ENCODE measurements around the gene SIPA1L2. TPM values are rescaled to one million over a fixed set of nuclear protein-coding genes. Genes with fewer than 3 reads are reported as not detected.

SIPA1L2 gene
- total and polyA plus RNA-seq, 12 donors = 20.3 to 141 (median 97.6) TPM

DNA sequence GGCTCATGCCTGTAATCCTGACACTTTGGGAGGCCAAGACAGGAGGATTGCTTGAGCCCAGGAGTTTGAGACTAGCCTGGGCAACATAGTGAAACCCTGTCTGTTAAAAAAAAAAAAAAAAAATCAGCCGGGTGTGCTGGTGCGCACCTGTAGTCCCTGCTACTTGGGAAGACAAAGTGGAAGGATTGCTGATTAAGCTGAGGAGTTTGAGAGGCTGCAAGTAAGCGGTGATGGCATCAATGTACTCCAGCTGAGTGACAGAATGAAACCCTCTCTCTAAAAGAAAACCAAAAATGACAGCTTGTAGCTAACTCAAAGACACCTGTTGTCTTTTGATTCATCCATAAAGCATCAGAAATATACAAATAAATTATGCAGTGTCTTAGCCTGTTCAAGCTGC, 31.8 kb downstream of the SIPA1L2 start:
- intact Hi-C loops (cut with DNase I) = no loop called here
- no peak for ATAC-seq
- Histone ChIP-seq H3K4me3 (no peak overlapping the region), H3K36me3 (peaks cover 0 to 8% (median 0%) of the 10 kb centered on the region in 9 donors), H3K9me3 (no peaks in the 10 kb centered on the region), H3K4me1 (peaks cover 6 to 82% (median 58%) of the 10 kb centered on the region in 9 donors), H3K27me3 (no peaks in the 10 kb centered on the region), H3K27ac (peak overlapping the region in 4 of 10 donors; percentile 5 to 54 (median 14))
- TF ChIP-seq, protein P1, sequence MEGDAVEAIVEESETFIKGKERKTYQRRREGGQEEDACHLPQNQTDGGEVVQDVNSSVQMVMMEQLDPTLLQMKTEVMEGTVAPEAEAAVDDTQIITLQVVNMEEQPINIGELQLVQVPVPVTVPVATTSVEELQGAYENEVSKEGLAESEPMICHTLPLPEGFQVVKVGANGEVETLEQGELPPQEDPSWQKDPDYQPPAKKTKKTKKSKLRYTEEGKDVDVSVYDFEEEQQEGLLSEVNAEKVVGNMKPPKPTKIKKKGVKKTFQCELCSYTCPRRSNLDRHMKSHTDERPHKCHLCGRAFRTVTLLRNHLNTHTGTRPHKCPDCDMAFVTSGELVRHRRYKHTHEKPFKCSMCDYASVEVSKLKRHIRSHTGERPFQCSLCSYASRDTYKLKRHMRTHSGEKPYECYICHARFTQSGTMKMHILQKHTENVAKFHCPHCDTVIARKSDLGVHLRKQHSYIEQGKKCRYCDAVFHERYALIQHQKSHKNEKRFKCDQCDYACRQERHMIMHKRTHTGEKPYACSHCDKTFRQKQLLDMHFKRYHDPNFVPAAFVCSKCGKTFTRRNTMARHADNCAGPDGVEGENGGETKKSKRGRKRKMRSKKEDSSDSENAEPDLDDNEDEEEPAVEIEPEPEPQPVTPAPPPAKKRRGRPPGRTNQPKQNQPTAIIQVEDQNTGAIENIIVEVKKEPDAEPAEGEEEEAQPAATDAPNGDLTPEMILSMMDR (IDR thresholded peaks at IDR 0.05) = no peak
- DNase-seq = no peak
- WGBS, 2 donors = 94 to 95% methylated on average over 3 of the region's 3 CpGs

DNA sequence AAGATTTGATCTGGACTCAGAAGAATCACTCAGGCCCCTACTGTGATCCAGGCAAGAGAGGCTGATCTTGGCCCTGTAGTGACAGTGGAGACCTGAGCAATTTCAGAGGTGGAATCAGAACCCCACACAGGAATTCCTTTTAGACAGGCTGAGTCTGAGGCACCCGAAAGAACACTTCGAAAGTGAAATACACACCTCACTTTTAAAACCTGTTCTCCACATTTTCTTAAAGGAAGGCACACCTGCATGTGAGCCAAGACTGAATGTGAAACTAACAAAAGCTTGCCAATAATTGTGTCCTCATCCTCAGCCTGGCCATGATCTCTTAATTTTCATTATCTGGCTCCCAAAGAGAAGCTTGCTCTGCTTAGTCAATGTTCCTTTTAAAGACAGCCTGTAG, 32.2 kb downstream of the SIPA1L2 start:
- H3K27me3 ChIP-seq = no peaks in the 10 kb centered on the region
- H3K27ac ChIP-seq = peak overlapping the region in 4 of 10 donors; percentile 5 to 54 (median 14)
- peaks cover 6 to 86% (median 58%) of the 10 kb centered on the region in 9 donors for H3K4me1 ChIP-seq
- no peaks in the 10 kb centered on the region for H3K9me3 ChIP-seq
- no peak overlapping the region for H3K4me3 ChIP-seq
- TF ChIP-seq, protein P1 (IDR thresholded peaks at IDR 0.05) = no peak
- WGBS, 2 donors = 73 to 75% methylated on average over 2 of the region's 2 CpGs
- DNase-seq = no peak
- ATAC-seq = peak in 1 of 8 donors; percentile 26
- peaks cover 0 to 8% (median 0%) of the 10 kb centered on the region in 9 donors for H3K36me3 ChIP-seq
- intact Hi-C loops (cut with DNase I) = no loop called here

DNA sequence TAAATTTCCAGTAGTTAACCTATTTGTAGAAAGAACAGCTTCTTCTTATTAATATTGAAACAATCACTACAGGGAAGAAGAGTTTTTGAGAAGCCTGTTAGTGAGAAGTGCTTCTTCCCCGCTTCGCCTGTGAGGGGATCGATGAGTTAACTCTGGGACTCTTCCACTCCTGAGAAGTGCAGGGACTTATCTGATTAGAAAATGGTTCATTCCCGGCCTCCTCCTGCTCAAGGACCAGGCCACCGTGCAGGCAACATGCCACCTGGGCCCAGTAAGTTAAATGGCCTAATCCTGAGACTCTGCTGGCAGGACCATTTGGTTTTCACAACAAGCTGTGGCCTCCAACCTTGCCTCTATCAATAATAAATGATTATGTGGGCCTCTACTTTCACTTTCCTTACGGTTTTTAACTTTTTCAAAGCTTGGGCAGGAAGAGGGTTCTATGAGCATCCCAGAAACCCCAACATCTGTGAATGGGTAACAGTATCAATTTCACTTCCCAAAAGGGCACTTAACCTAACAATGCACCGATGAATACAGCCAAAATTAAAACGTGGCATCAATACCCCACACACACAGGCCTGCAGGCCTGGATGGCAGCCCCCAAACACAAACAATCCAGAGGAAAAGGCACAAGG, 33.1 kb downstream of the SIPA1L2 start:
- Histone ChIP-seq H3K9me3 (no peaks in the 10 kb centered on the region), H3K4me3 (no peak overlapping the region), H3K27ac (peak overlapping the region in 6 of 10 donors; percentile 17 to 83 (median 73)), H3K27me3 (no peaks in the 10 kb centered on the region), H3K36me3 (peaks cover 0 to under 1% (median 0%) of the 10 kb centered on the region in 9 donors), H3K4me1 (peaks cover 6 to 96% (median 64%) of the 10 kb centered on the region in 9 donors)
- DNase-seq (no peak), ATAC-seq (no peak)
- intact Hi-C loops (cut with DNase I) = no loop called here
- WGBS, 2 donors = 60 to 64% methylated on average over 8 of the region's 8 CpGs
- TF ChIP-seq, protein P1 (IDR thresholded peaks at IDR 0.05) = no peak

DNA sequence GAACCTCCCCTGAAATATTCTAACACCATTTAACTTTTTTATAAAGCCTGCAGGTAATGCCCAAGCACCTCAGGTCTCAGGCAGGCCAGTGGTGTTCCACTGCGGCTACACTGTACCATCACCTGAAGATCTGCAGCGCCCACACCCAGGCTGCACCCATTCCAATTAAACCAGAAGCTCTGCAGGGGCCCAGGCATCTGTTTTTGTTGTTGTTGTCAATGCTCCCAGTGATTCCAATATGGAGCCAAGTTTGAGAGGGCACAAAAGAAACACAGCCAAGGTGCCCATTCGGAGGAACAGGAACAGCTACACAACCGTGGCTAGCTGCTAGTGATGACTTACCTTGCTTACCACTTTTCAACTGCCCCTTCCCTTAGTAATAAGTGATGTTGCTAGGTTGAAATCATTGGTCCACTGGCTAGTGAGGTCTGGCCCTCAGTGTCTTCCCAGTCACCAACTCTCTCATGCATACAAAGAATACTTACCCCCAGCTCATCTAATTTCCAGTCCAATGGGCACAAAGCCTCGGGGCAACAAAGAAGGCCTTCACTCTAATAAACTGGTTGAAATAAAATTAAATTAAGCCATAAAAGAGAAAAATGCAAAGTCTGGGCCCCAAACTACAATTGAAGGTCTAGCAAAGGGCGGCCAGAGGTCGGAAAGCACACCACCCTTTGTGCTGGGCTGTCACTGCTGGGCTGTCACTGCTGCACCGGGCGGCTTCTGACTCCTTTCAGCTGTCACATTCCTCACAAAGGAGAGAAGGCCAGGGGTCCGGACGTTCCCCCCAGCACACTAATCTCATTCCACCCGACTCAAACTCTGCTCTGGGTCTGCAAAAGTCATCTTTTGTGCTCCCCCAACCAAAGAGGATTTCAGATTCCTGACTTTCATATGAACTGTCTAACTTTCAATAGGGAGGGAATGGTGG, 34.9 kb downstream of the SIPA1L2 start:
- TF ChIP-seq, protein P1 (IDR thresholded peaks at IDR 0.05) = no peak
- ATAC-seq = peak in 7 of 8 donors; percentile 42 to 68 (median 61)

More for the DNA sequence above, 34.9 kb downstream of the SIPA1L2 start:
- Histone ChIP-seq H3K9me3 (no peaks in the 10 kb centered on the region), H3K4me3 (peak overlapping the region in 1 of 10 donors; percentile 20), H3K27me3 (no peaks in the 10 kb centered on the region), H3K27ac (peak overlapping the region in 9 of 10 donors; percentile 42 to 83 (median 70)), H3K4me1 (peaks cover 9 to 96% (median 67%) of the 10 kb centered on the region in 9 donors), H3K36me3 (no peaks in the 10 kb centered on the region)
- peak in 1 of 2 donors; percentile 40 for DNase-seq
- intact Hi-C loops (cut with DNase I) = loop anchor here in 2 of 10 donors (5.0 kb wide), 1 partner anchor 32 kb away; no protein-coding TSS in a partner anchor
- WGBS, 2 donors = 63 to 64% methylated on average over 12 of the region's 12 CpGs
